ENCODE results near the gene SSBP3. TPM values are rescaled to one million over a fixed set of nuclear protein-coding genes. Genes with fewer than 3 reads are reported as not detected.

Gene SSBP3
- total and polyA plus RNA-seq, 9 of the 15 experiments (the other 6 are each of a cell fraction or from before 2014, with no cell fraction given), result 8.7 to 108 (median 33.8) TPM

DNA sequence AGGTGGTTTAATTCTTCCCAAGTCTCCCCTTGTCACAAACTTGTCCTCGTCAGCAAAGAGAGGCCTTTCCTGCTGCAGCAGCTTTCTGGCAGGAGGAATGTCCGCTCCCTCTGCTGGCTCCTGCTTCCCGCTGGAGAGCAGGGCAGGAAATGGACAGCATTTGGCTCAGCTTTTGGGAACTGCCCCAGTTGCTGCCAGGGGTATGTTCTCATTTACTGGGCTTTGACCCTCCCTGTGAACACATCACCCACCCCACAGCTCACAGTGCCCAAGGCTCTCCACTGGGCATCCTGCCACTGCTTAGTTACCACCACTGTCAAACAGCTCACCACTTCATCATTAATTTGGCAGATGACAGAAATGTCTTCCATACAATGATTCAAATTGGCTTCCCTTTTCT, 130.8 kb downstream of the SSBP3 start (continued):
- TF ChIP-seq TAF1 (IDR thresholded peaks at IDR 0.05; ENCODE audit: control insufficient read depth, extremely low read depth, insufficient read depth, low read length, severe bottlenecking) (no peak), KLF16 (IDR thresholded peaks at IDR 0.05) (no peak), ZNF143 (CRISPR knock-in tag; IDR thresholded peaks at IDR 0.05) (no peak), ZNF12 (CRISPR knock-in tag; IDR thresholded peaks at IDR 0.05) (no peak)

GRCh38 chr1:54274881-54275280, 131.3 kb downstream of the SSBP3 start:
- FAIRE-seq, result no peak
- POLR2A ChIA-PET, result interaction anchor here (0.6 to 2.8 kb wide), 4 partner anchors 11 to 56 kb away, joined by 3 to 11 read pairs (median 6); no protein-coding TSS in a partner anchor
- peak overlapping the region in 1 of 2 experiments; percentile 66; a peak in 1 of 4 replicates for H3K9ac ChIP-seq (ENCODE audit: insufficient read depth in 1 of 2, low read depth in 2 of 2, low read length in 2 of 2)

More at GRCh38 chr1:54274881-54275280, 131.3 kb downstream of the SSBP3 start:
- Histone ChIP-seq H3K9me3 (replicated peaks; ENCODE audit: control insufficient read depth, insufficient read depth, low read depth, low read length) (no peaks in the 10 kb centered on the region), H3K79me2 (ENCODE audit: control insufficient read depth, insufficient read depth, low read length) (peaks cover 55% of the 10 kb centered on the region), H3K4me2 (ENCODE audit: insufficient read depth, low read length) (no peak overlapping the region), H3K36me3 (ENCODE audit: control insufficient read depth, insufficient read depth, low read length) (peaks cover 37% of the 10 kb centered on the region; the same call in 2 of the 3 replicates), H3K27me3 (ENCODE audit: control insufficient read depth in 2 of 2, insufficient read depth in 2 of 2, low read length in 2 of 2) (no peaks in the 10 kb centered on the region), H3K9me1 (ENCODE audit: control insufficient read depth, insufficient read depth, low read length) (peaks cover 8% of the 10 kb centered on the region), H3K4me3 (no peak overlapping the region), H3K27ac (ENCODE audit: extremely low read depth, low read depth, low read length) (no peak overlapping the region), H3K4me1 (replicated peaks in 1 of 2; ENCODE audit: control insufficient read depth in 2 of 2, insufficient read depth in 2 of 2, low read length in 2 of 2) (peaks cover 43 to 49% of the 10 kb centered on the region in 2 experiments), H2AFZ (ENCODE audit: low read depth, low read length) (no peak overlapping the region), H4K20me1 (replicated peaks; ENCODE audit: control insufficient read depth, insufficient read depth, low read length) (peaks cover 30% of the 10 kb centered on the region)
- BruUV-seq (replicated peaks), result no TSS peak
- in situ Hi-C loops (cut with MboI), result no loop called here
- intact Hi-C loops (cut with micrococcal nuclease), result loop anchor here (5.0 kb wide), 2 partner anchors 82 to 153 kb away; no protein-coding TSS in a partner anchor
- CTCF ChIA-PET (ENCODE audit: low intra/inter-chr PET ratio), result no interaction called here
- ATAC-seq (no peak), DNase-seq (ENCODE audit: extremely low read depth in 1 of 4, low spot score in 3 of 4) (no peak)
- 84% methylated on average over 11 of the region's 11 CpGs for WGBS (ENCODE audit: insufficient coverage, low coverage, missing lambda C conversion rate)
- TF ChIP-seq, protein P1, sequence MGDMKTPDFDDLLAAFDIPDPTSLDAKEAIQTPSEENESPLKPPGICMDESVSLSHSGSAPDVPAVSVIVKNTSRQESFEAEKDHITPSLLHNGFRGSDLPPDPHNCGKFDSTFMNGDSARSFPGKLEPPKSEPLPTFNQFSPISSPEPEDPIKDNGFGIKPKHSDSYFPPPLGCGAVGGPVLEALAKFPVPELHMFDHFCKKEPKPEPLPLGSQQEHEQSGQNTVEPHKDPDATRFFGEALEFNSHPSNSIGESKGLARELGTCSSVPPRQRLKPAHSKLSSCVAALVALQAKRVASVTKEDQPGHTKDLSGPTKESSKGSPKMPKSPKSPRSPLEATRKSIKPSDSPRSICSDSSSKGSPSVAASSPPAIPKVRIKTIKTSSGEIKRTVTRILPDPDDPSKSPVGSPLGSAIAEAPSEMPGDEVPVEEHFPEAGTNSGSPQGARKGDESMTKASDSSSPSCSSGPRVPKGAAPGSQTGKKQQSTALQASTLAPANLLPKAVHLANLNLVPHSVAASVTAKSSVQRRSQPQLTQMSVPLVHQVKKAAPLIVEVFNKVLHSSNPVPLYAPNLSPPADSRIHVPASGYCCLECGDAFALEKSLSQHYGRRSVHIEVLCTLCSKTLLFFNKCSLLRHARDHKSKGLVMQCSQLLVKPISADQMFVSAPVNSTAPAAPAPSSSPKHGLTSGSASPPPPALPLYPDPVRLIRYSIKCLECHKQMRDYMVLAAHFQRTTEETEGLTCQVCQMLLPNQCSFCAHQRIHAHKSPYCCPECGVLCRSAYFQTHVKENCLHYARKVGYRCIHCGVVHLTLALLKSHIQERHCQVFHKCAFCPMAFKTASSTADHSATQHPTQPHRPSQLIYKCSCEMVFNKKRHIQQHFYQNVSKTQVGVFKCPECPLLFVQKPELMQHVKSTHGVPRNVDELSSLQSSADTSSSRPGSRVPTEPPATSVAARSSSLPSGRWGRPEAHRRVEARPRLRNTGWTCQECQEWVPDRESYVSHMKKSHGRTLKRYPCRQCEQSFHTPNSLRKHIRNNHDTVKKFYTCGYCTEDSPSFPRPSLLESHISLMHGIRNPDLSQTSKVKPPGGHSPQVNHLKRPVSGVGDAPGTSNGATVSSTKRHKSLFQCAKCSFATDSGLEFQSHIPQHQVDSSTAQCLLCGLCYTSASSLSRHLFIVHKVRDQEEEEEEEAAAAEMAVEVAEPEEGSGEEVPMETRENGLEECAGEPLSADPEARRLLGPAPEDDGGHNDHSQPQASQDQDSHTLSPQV (IDR thresholded peaks at IDR 0.05), result no peak
- TF ChIP-seq RBM22 (IDR thresholded peaks at IDR 0.05; ENCODE audit: low read depth, low read length, poor library complexity, severe bottlenecking) (peak; percentile 47), POLR2G (IDR thresholded peaks at IDR 0.05; ENCODE audit: low read depth, low read length) (peak; percentile 48; the same call in 1 of the 2 replicates), ZNF23 (CRISPR knock-in tag; IDR thresholded peaks at IDR 0.05) (no peak)
